Heart left ventricle (tissue), 13 donors: ENCODE results near the gene NPBWR2.

Source experiments
- POLR2A ChIP-seq, 2 donors: fragments of 450-650 bp; IDR thresholded peaks; one replicate each; pipeline ENCODE4 v1.6.1; 2017; ENCODE audit warnings: antibody characterized with exemption in 2 of 2, mild to moderate bottlenecking in 2 of 2, moderate library complexity in 2 of 2
- TF ChIP-seq, protein P1 (sequence below), 12 donors: fragments of 200-600 bp; sonication (generic) in 4 of 12; IDR thresholded peaks; one replicate each; pipeline versions ENCODE4 v1.5.0 to v1.8.0; 2018 to 2022; ENCODE audit warnings: antibody characterized with exemption in 12 of 12, mild to moderate bottlenecking in 5 of 12
- donor health status: ischemic (EF 13 %, LVEDD 7.1; RV severe dilation, severe dysfunction).
- donor health status: DM: no; HTN: yes; CAD: no.
- donor health status: DM: no; HTN: no; CAD: no.
- donor health status: ischemic (EF 25% LVEDD 6.9; RV normal size, moderate dysfunction).
- donor health status: ischemic (EF 25% LVEDD 5.7; RV mildly dilated, moderate dysfunction).
- donor health status: ischemic (EF 35%, LVEDD 5.7; RV mildly dilated, moderate dysfunction).
- donor health status: nonischemic (EF 11% LVEDD 7.7; RV severe dilation, severe dysfunction).
- donor health status: DM: yes; HTN: yes; CAD: no.
- donor health status: PGD.
- donor health status: ischemic (EF 29% LVEDD 5.4; RV normal size, mild dysfunction).
- donor health status: nonischemic (EF 23%, LVEDD 6.1; RV moderate dilation, normal function).

DNA sequence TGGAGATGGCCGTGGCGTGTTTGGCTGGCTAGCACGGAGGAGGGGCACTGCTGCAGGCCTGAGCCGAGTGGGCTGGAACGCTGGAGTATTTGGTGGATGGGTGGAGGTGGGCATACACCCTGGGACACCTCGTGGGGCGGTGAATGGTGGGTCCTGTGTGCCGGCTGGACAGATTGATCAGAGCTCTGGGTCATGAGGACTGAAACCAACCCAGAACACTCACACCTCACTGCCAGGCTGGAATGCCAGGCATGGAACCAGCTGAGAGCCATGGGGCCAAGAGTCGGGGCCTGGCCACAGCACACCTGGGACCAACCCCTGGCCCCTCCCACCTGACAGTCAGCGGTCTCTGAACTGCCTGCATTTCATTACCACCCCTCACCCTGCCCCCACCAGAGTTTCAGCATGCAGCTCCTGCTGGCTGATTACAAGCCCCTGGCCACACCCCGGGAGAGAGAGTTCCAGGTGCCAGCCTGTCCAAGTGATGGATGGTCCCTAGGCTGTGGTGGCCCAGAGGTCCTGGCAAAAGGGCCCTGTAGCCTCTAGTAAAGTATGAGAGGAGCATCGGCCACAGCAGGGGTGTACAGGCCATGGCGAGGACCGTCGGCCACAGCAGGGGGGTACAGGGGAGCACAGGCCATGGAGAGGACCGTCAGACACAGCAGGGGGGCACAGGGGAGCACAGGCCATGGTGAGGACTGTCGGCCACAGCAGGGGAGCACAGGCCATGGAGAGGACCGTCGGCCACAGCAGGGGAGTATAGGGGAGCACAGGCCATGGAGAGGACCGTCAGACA is 3.3 kb downstream of the NPBWR2 start:
- TF ChIP-seq, protein P1, sequence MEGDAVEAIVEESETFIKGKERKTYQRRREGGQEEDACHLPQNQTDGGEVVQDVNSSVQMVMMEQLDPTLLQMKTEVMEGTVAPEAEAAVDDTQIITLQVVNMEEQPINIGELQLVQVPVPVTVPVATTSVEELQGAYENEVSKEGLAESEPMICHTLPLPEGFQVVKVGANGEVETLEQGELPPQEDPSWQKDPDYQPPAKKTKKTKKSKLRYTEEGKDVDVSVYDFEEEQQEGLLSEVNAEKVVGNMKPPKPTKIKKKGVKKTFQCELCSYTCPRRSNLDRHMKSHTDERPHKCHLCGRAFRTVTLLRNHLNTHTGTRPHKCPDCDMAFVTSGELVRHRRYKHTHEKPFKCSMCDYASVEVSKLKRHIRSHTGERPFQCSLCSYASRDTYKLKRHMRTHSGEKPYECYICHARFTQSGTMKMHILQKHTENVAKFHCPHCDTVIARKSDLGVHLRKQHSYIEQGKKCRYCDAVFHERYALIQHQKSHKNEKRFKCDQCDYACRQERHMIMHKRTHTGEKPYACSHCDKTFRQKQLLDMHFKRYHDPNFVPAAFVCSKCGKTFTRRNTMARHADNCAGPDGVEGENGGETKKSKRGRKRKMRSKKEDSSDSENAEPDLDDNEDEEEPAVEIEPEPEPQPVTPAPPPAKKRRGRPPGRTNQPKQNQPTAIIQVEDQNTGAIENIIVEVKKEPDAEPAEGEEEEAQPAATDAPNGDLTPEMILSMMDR (IDR thresholded peaks at IDR 0.05): no peak
- TF ChIP-seq POLR2A (IDR thresholded peaks at IDR 0.05): no peak
